H1 (cell line): ENCODE data around the gene CIB2. TPM values are rescaled to one million over a fixed set of nuclear protein-coding genes. Genes with fewer than 3 reads are reported as not detected.
A peak's percentile ranks its signal among the peaks of the same experiment; 100 is the strongest.

Experiments used
- CTCF ChIA-PET: fragments of 300-600 bp; sonication (Branson Sonifier 250); formaldehyde crosslinking; loops from one replicate; lab custom pipeline; 2021; ENCODE audit not compliant: partially characterized antibody; lab: Charles Lee
- POLR2A ChIA-PET: fragments of 300-600 bp; sonication (Branson Sonifier 250); formaldehyde crosslinking; loops from one replicate; lab custom pipeline; 2021; ENCODE audit warnings: inconsistent platforms; ENCODE audit not compliant: partially characterized antibody; lab: Charles Lee
- DNase-seq, 2 experiments: peaks; one replicate each; pipeline versions ENCODE4 v3.0.0 to v3.0.0-alpha.2; 2010 to 2022; ENCODE audit warnings: low spot score in 2 of 2, low read depth in 1 of 2, mixed read lengths in 1 of 2
- FAIRE-seq: peaks from 2 replicates; lab custom pipeline; 2011; peaks lifted over from hg19 to GRCh38; lab: Jason Lieb, UNC
- H2AFZ ChIP-seq: 2 replicates; pipeline ENCODE4 v1.8.1; 2012; ENCODE audit warnings: low read length, inconsistent platforms
- H2AK5ac ChIP-seq: 2 replicates; pipeline ENCODE4 v1.6.1; 2013; ENCODE audit warnings: low read depth, low read length
- H2BK120ac ChIP-seq: replicated peaks from 2 replicates; pipeline ENCODE3; 2013; ENCODE audit warnings: low read depth, low read length, inconsistent platforms
- H2BK12ac ChIP-seq: 2 replicates; pipeline ENCODE4 v1.6.1; 2013; ENCODE audit warnings: low read depth, low read length
- H2BK15ac ChIP-seq: 2 replicates; pipeline ENCODE4 v1.6.1; 2013; ENCODE audit warnings: low read length
- H2BK20ac ChIP-seq: 2 replicates; pipeline ENCODE4 v1.6.1; 2013; ENCODE audit warnings: low read length
- H2BK5ac ChIP-seq: 2 replicates; pipeline ENCODE4 v1.6.1; 2013; ENCODE audit warnings: low read depth, low read length
- H3K14ac ChIP-seq: 2 replicates; pipeline ENCODE4 v1.6.1; 2013; ENCODE audit warnings: inconsistent platforms; ENCODE audit not compliant: insufficient read length
- H3K18ac ChIP-seq: 2 replicates; pipeline ENCODE4 v1.6.1; 2013; ENCODE audit warnings: low read length; ENCODE audit errors: extremely low read depth
- H3K23ac ChIP-seq: 2 replicates; pipeline ENCODE4 v1.6.1; 2013; ENCODE audit warnings: inconsistent platforms; ENCODE audit not compliant: insufficient read length
- H3K23me2 ChIP-seq: 2 replicates; pipeline ENCODE4 v1.6.1; 2013; ENCODE audit warnings: low read depth, low read length
- H3K27ac ChIP-seq: 2 replicates; pipeline ENCODE4 v1.6.1; 2011; ENCODE audit warnings: low read depth, low read length, inconsistent platforms
- H3K27me3 ChIP-seq, 4 experiments: replicated peaks in 1 of 4; 1 replicate in 1 of 4; 2 replicates in 3 of 4; pipeline versions ENCODE4 v1.6.1 to v1.8.1; 2011 to 2013; ENCODE audit warnings: low read length in 3 of 4, mild to moderate bottlenecking in 3 of 4, inconsistent platforms in 2 of 4, mixed read lengths in 2 of 4, moderate library complexity in 1 of 4; ENCODE audit not compliant: control insufficient read depth in 3 of 4, insufficient read depth in 3 of 4; ENCODE audit errors: extremely low read depth in 1 of 4
- H3K36me3 ChIP-seq, 4 experiments: 2 replicates each; pipeline versions ENCODE4 v1.6.1 to v1.8.1; 2011 to 2013; ENCODE audit warnings: mild to moderate bottlenecking in 4 of 4, low read length in 3 of 4, moderate library complexity in 2 of 4, control low read depth in 1 of 4, inconsistent platforms in 1 of 4; ENCODE audit not compliant: insufficient read depth in 4 of 4, control insufficient read depth in 2 of 4
- H3K4ac ChIP-seq: replicated peaks from 2 replicates; pipeline ENCODE3; 2013; ENCODE audit warnings: low read length, low read depth, mixed read lengths, inconsistent platforms; ENCODE audit not compliant: insufficient read length
- H3K4me1 ChIP-seq, 4 experiments: replicated peaks in 1 of 4; 1 replicate in 1 of 4; 2 replicates in 3 of 4; pipeline versions ENCODE4 v1.6.1 to v1.8.1; 2011 to 2013; ENCODE audit warnings: low read length in 3 of 4, inconsistent platforms in 2 of 4, mixed read lengths in 1 of 4; ENCODE audit not compliant: insufficient read depth in 4 of 4, control insufficient read depth in 3 of 4
- H3K4me2 ChIP-seq, 2 experiments: 2 replicates each; pipeline versions ENCODE4 v1.6.1 to v1.8.1; 2011 to 2013; ENCODE audit warnings: low read depth in 2 of 2, low read length in 2 of 2, control low read depth in 1 of 2, inconsistent platforms in 1 of 2, mild to moderate bottlenecking in 1 of 2; ENCODE audit not compliant: insufficient read depth in 1 of 2
- H3K4me3 ChIP-seq, 4 experiments: fragments of 200-600, 300-600 bp in 1 of 4; sonication (generic), shearing (Covaris generic), sonication (Bioruptor Twin) in 1 of 4; 2 replicates each; pipeline versions ENCODE4 v1.5.1 to v1.8.1; 2011 to 2016; ENCODE audit warnings: low read length in 4 of 4, low read depth in 3 of 4, control low read depth in 2 of 4, inconsistent platforms in 2 of 4, mild to moderate bottlenecking in 2 of 4, mixed read lengths in 1 of 4, moderate library complexity in 1 of 4; ENCODE audit not compliant: insufficient read depth in 2 of 4; ENCODE audit errors: extremely low read depth in 1 of 4
- H3K56ac ChIP-seq: replicated peaks from 2 replicates; pipeline ENCODE3; 2013; ENCODE audit warnings: low read depth, mild to moderate bottlenecking, mixed read lengths, low read length, inconsistent platforms; ENCODE audit not compliant: insufficient read length
- H3K79me1 ChIP-seq: 2 replicates; pipeline ENCODE4 v1.6.1; 2013; ENCODE audit warnings: low read depth, low read length, control low read depth
- H3K79me2 ChIP-seq, 2 experiments: 2 replicates each; pipeline versions ENCODE4 v1.6.1 to v1.8.1; 2012 to 2013; ENCODE audit warnings: low read length in 2 of 2, mild to moderate bottlenecking in 2 of 2, inconsistent platforms in 1 of 2; ENCODE audit not compliant: insufficient read depth in 2 of 2, control insufficient read depth in 1 of 2
- H3K9ac ChIP-seq, 4 experiments: replicated peaks in 1 of 4; 1 replicate in 1 of 4; 2 replicates in 3 of 4; pipeline versions ENCODE4 v1.6.1 to v1.8.1; 2011 to 2013; ENCODE audit warnings: low read depth in 3 of 4, low read length in 3 of 4, control low read depth in 2 of 4, mild to moderate bottlenecking in 2 of 4, moderate library complexity in 2 of 4, inconsistent platforms in 1 of 4; ENCODE audit errors: extremely low read depth in 1 of 4
- H3K9me3 ChIP-seq, 2 experiments: 2 replicates each; pipeline versions ENCODE4 v1.6.1 to v1.8.1; 2012 to 2013; ENCODE audit warnings: mild to moderate bottlenecking in 2 of 2, moderate library complexity in 2 of 2, control low read depth in 1 of 2, inconsistent platforms in 1 of 2, low read depth in 1 of 2, low read length in 1 of 2, mixed read lengths in 1 of 2; ENCODE audit not compliant: insufficient read depth in 2 of 2
- H4K20me1 ChIP-seq, 2 experiments: replicated peaks in 1 of 2; 2 replicates each; pipeline versions ENCODE3 to v1.8.1; 2011 to 2013; ENCODE audit warnings: inconsistent platforms in 2 of 2, low read length in 2 of 2, mild to moderate bottlenecking in 1 of 2; ENCODE audit not compliant: insufficient read depth in 2 of 2, control insufficient read depth in 1 of 2
- H4K5ac ChIP-seq: 2 replicates; pipeline ENCODE4 v1.6.1; 2013; ENCODE audit warnings: low read length, low read depth, mixed read lengths, inconsistent platforms; ENCODE audit not compliant: insufficient read length
- H4K8ac ChIP-seq: 2 replicates; pipeline ENCODE4 v1.8.0; 2013; ENCODE audit warnings: mild to moderate bottlenecking, moderate library complexity, low read length, inconsistent platforms; ENCODE audit not compliant: insufficient read depth; ENCODE audit errors: extremely low read depth
- H4K91ac ChIP-seq: replicated peaks from 2 replicates; pipeline ENCODE3; 2013; ENCODE audit warnings: low read length, mixed read lengths, inconsistent platforms; ENCODE audit not compliant: insufficient read length
- ATF2 ChIP-seq: IDR thresholded peaks from 2 replicates; pipeline ENCODE4 v1.6.1; 2012; ENCODE audit warnings: low read length, inconsistent platforms
- CHD2 ChIP-seq: IDR thresholded peaks from 2 replicates; pipeline ENCODE4 v1.6.1; 2012; ENCODE audit warnings: low read length, improper control_type of control experiment
- EGR1 ChIP-seq: IDR thresholded peaks from 2 replicates; pipeline ENCODE4 v1.6.1; 2011; ENCODE audit warnings: low read depth, low read length, borderline replicate concordance
- HDAC2 ChIP-seq, 2 experiments: fragments of 300-600 bp in 1 of 2; sonication (generic) in 1 of 2; IDR thresholded peaks; 2 replicates each; pipeline ENCODE4 v1.6.1; 2011 to 2012; ENCODE audit warnings: low read depth in 2 of 2, low read length in 2 of 2, mild to moderate bottlenecking in 2 of 2, moderate library complexity in 2 of 2, borderline replicate concordance in 1 of 2, inconsistent platforms in 1 of 2
- RBBP5 ChIP-seq: IDR thresholded peaks from 2 replicates; pipeline ENCODE4 v1.7.1; 2012; ENCODE audit warnings: low read depth, mild to moderate bottlenecking, inconsistent platforms, low read length, moderate library complexity, borderline replicate concordance
- SIN3A ChIP-seq, 2 experiments: IDR thresholded peaks in 1 of 2; conservative IDR thresholded peaks in 1 of 2; 2 replicates each; pipeline ENCODE4 v1.6.1; 2011 to 2012; ENCODE audit warnings: low read length in 2 of 2, improper control_type of control experiment in 1 of 2, low read depth in 1 of 2, mild to moderate bottlenecking in 1 of 2
- SIRT6 ChIP-seq: IDR thresholded peaks from one replicate; pipeline ENCODE4 v1.7.1; 2012; ENCODE audit warnings: low read length, inconsistent platforms
- TAF7 ChIP-seq: optimal IDR thresholded peaks from 2 replicates; pipeline ENCODE3; 2011; ENCODE audit warnings: low read depth, mild to moderate bottlenecking, inconsistent platforms, low read length, moderate library complexity, borderline replicate concordance
- TEAD4 ChIP-seq: IDR thresholded peaks from 2 replicates; pipeline ENCODE4 v1.6.1; 2012; ENCODE audit warnings: low read depth, low read length, inconsistent platforms, mixed read lengths
- WGBS, 2 experiments: shearing (Covaris generic) in 1 of 2; methylation state at CpG; one replicate each; pipeline versions ENCODE4 v1.1.6 to v1.1.7; 2013 to 2015; ENCODE audit warnings: low lambda C conversion rate in 2 of 2, mixed read lengths in 2 of 2, inconsistent platforms in 1 of 2, low coverage in 1 of 2, missing lambda C conversion rate in 1 of 2; ENCODE audit not compliant: insufficient replicate concordance in 2 of 2, insufficient coverage in 1 of 2, insufficient read length in 1 of 2; ENCODE audit errors: extremely low coverage in 1 of 2, missing lambda C conversion rate in 1 of 2; 5-methylcytosine and 5-hydroxymethylcytosine counted together
- polyA plus RNA-seq, 7 experiments: library from polyadenylated mRNA; depleted of rRNA in 3 of 7; stranded (reverse) in 5 of 7; unstranded in 2 of 7; fragments of >200 nt in 5 of 7; fragments of 200-250 nt in 2 of 7; gene quantifications; 1 replicate in 5 of 7; 2 replicates in 1 of 7; 4 replicates in 1 of 7; pipeline versions ENCODE4 v1.2.1 to v1.2.3, GENCODE V29; 2011 to 2013; ENCODE audit warnings: missing spikeins in 2 of 7, mixed read lengths in 2 of 7
- total RNA-seq: library from RNA; stranded (reverse); fragmentation: NEBNext Ultra II Directional; extraction: Animal tissue kit (Norgen Biotek cat#: 25700); gene quantifications from 2 replicates; pipeline ENCODE4 v1.2.1, GENCODE V29; 2021

CIB2 gene
- total and polyA plus RNA-seq, 2 of the 8 experiments (the other 6 are each of a cell fraction or from before 2014, with no cell fraction given), result 41.5 to 45.8 TPM

- Histone ChIP-seq H3K23ac (no peak overlapping the region), H2BK5ac (no peak overlapping the region), H2BK20ac (no peak overlapping the region), H3K4me1 (0 out of 7 replicates have a peak, but pooled peaks cover 0 to 4% (median 0%) of the 10 kb centered on the region in 4 experiments), H3K36me3 (no peaks in the 10 kb centered on the region), H2BK120ac (no peak overlapping the region), H2BK15ac (no peak overlapping the region), H4K5ac (no peak overlapping the region), H2BK12ac (no peak overlapping the region), H3K18ac (no peak overlapping the region), H3K79me1 (no peaks in the 10 kb centered on the region), H3K4me2 (no peak overlapping the region), H3K23me2 (no peaks in the 10 kb centered on the region), H2AK5ac (no peak overlapping the region), H3K14ac (no peak overlapping the region), H3K56ac (no peak overlapping the region), H4K20me1 (no peaks in the 10 kb centered on the region), H3K9me3 (no peaks in the 10 kb centered on the region), H3K27ac (no peak overlapping the region), H3K9ac (no peak overlapping the region), H2AFZ (no peak overlapping the region), H3K4ac (no peak overlapping the region), H3K27me3 (no peaks in the 10 kb centered on the region; a peak in 1 of 7 replicates), H3K79me2 (no peaks in the 10 kb centered on the region), H4K91ac (no peak overlapping the region), H4K8ac (0 out of 2 replicates have a peak overlapping the region, but pooled peaks have one; percentile 11), H3K4me3 (no peak overlapping the region)
- DNase-seq (no peak), FAIRE-seq (no peak)
- WGBS, 2 experiments, result 96% methylated on average over 6 of the region's 6 CpGs; no CpG with 5 or more reads in 1 of the 2 experiments
- POLR2A ChIA-PET, result interaction anchor here (0.9 to 1.4 kb wide), 2 partner anchors 12 to 18 kb away, joined by 3 to 5 read pairs; no protein-coding TSS in a partner anchor
- CTCF ChIA-PET, result interaction anchor here (0.9 to 3.3 kb wide), 12 partner anchors 10 to 159 kb away, joined by 3 to 19 read pairs (median 4); partner anchors contain the start of gene CIB2
- TF ChIP-seq SIRT6 (no peak), TEAD4 (no peak), ATF2 (no peak), HDAC2 (IDR thresholded peaks at IDR 0.05; ENCODE audit: borderline replicate concordance in 1 of 2, low read depth in 2 of 2, low read length in 2 of 2) (no peak), CHD2 (no peak), SIN3A (conservative IDR thresholded peaks at IDR 0.05 in 1 of 2, IDR thresholded peaks at IDR 0.05 in 1 of 2; ENCODE audit: low read depth in 1 of 2, low read length in 2 of 2) (no peak), EGR1 (no peak), RBBP5 (no peak), TAF7 (no peak)
Observed at GRCh38 chr15:78083687-78084448, 47.4 kb downstream of the CIB2 start.
